NCI-H748 treated with DMSO at 0.1 percent for 48 hours (cell line): ENCODE measurements around the gene TPI1.
"Not testable (repeated sequence)": the region's sequence is repeated elsewhere in the genome, so short reads cannot be mapped to it uniquely, and the experiment has no call there.

Experiments used
- DNase-seq: peaks from one replicate; lab custom pipeline; 2025; lab: John Stamatoyannopoulos, UW

TPI1 gene

DNA sequence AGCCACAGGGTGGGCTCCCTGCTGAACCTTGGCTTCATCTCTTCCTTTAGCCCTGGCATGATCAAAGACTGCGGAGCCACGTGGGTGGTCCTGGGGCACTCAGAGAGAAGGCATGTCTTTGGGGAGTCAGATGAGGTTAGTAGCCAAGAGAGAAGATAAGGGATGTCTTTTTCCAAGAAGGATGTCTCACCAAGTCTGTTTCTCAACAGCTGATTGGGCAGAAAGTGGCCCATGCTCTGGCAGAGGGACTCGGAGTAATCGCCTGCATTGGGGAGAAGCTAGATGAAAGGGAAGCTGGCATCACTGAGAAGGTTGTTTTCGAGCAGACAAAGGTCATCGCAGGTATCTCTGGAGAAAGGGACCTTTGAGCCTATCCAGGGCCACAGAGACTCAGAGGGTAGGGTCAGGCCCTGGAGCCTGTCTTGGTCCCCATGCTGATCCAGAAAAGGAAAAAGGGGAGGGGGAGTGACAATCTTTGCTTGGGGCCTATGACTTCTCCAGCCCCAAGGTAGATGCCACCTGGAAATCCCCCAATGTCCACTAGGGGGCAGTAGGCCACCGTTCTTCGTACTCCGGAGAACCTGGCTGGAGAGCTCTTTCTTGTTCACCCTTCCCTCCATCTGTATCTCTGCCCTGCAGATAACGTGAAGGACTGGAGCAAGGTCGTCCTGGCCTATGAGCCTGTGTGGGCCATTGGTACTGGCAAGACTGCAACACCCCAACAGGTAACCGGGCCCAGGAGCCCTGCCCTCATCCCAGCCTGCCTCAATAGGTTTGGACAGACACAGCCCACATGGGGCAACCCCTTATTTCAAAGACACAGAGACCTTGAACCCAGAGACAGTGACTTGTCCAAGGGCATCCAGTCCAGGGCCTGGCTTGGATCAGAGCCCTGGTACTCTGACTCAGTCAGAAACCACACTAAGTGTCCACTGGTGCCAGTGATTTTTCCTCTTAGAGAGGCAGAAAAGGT lies 2.0 kb downstream of the TPI1 start:
- peak; percentile 32 for DNase-seq

DNA sequence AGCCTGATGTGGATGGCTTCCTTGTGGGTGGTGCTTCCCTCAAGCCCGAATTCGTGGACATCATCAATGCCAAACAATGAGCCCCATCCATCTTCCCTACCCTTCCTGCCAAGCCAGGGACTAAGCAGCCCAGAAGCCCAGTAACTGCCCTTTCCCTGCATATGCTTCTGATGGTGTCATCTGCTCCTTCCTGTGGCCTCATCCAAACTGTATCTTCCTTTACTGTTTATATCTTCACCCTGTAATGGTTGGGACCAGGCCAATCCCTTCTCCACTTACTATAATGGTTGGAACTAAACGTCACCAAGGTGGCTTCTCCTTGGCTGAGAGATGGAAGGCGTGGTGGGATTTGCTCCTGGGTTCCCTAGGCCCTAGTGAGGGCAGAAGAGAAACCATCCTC lies 3.0 kb downstream of the TPI1 start:
- DNase-seq = not testable (repeated sequence)

DNA sequence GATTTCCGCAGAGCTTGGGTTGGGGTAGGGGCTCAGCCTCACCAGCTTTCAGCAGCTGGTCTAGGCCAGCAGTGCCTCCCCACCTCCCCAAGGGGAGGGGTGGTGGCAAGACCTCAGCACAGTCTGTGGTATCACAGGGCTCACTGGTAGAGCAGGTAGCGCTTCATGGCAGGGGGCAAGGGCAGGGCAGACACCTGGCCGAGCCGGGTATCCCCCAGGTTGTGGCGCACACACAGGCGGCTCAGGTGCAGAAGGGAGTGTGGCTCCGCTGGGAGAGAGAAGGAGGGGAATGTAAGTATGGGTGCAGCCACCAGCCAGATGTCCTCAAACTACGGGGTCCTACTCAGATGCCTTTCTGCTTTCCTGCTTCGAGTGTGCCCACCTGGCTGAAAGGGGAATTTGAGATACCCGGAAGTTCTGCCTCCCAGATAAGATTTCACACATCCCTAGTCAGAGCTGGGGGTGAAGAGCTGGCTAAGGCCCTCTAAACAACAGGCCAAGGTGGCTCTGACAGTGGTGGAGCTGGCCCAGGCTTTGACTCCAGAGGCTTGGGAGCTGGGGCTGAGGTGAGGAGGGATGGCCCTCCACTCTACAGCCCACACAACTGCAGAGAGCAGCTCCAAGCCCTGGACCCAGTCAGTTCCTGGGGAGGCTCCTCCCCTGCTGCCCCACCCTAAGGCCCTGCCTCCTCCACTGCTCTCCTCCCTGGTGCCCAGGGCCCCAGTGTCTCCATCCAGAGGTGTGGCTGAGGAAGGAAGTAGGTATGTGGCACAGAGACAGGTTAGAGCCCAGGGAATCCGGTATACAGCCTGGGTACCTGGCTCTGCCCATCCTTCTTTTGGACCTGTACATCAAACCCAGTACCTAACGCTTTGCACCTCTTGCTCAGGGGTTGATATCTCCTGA lies 4.0 kb downstream of the TPI1 start:
- DNase-seq = no peak

DNA sequence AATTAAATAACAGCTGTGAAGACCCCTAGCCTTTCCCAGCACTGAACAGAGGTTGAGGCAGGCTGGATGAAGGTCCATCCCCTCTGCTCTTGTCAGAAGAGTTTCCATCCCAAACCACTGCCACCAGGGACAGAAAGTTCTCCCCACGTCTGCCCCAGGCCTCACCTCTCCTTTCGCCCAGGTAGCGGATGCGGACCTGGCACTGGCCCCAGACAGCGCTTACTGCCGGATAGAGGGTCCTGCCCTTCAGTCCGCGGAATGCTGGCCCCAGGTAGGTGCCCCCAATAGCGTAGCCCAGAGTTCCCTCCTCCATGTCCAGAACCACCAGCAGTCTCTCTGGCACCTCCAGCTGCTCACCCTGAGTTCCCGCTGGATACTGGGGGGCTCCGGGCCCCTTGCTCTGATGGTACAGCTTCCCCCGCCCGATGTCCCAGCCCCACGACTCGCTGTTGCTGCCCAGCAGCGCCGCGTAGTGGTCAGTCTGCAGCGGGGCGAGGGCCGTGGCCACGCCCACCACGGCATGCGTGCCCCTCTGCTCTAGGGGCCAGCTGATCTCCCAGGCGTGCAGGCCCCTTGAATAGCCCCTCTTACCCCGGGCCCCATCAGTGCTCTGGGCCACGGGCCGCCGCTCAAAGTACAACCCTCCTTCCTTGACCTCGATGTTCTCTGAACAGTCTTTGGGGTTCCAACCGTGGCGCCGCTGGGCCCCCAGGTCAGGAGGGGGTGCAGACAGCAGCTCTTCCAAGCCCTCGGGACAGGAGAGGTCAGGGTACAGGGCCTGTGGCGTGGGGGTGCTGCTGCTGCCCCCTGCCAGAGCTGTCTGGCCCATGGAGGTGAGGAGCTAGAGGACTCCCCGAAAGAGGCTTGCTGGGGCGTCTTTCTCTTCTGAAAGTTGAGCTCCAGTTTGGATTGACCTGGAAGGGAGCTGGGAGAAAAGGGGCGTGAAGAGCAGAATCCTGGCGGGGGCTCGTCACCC lies 5.0 kb downstream of the TPI1 start:
- peak; percentile 21 for DNase-seq

DNA sequence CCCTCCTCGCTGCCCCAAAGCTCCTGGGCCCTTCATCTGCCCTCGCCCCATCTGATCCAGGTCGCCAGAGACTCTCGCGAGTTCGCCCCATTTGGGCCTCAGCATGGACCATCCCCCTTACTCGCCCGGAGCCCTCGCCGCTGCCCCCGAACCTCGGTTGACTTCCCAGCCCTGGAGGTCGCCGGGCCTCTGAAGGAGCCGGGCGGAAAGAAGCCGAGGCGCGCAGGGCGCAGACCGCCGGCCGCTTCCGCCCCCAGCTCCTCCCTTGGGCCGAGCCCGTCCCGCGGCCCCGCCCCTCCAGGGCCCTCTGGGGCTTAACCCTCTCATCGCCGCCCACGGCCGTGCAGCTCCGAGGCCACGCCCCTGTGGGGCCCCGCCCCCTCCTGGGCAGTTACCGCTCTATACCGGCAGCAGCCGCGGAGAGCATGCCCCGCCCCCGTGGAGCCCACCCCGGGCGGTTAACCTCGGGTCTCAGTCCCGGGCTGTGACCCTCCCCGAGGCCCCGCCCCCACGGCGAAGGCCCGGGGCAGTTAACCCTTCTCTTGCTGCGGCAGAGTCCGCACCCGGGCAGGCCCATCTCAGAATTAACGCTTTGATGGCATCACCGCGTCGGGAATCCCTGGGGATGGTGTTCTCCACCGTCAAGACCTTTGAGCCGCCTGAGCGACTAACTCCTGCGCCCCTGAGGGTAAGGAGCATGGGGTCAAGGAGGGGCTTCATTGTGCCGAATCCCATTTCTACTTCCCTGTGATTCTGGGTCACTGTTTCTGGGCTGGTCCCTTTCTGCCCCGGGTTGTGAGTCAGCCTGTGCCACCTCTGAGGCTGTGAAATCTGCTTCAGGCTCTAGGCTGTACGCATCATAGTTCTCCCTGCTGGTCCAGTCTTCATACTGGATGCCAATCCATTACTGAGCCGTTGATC lies 6.0 kb downstream of the TPI1 start, which contains the start of gene SPSB2:
Gene SPSB2 (minus strand): TSS at position 210 of the 921 bp plus-strand sequence. CDS start 402 bp downstream, outside the sequence.
- peak; percentile 71 for DNase-seq

DNA sequence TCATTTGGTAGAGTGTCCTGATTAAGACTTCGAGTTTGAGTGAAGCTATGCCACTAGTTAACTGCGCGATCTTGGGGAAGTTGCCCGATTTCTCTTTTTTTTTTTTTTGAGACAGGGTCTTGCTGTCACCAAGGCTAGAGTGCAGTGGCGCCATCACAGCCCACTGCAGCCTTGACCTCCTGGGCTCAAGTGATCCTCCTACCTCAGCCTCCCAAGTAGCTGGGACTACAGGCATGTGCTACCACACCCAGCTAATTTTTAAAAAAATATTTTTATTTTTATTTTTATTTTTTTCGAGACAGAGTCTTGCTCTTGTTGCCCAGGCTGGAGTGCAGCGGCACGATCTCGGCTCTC lies 6.7 kb downstream of the TPI1 start:
- DNase-seq = not testable (repeated sequence)

DNA sequence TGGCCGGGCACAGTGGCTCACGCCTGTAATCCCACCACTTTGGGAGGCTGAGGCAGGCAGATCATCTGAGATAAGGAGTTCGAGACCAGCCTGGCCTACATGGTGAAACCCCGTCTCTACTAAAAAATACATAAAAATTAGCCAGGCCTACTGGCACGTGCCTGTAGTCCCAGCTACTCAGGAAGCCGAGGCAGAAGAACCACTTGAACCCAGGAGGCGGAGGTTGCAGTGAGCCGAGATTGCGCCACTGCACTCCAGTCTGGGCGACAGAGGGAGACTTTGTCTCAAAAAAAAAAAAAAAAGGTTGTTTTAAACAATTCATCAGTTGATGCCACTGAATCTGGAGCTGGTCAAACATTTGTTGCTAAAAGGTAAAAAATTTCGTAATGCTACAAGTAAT lies 12.5 kb downstream of the TPI1 start:
- not testable (repeated sequence) for DNase-seq

DNA sequence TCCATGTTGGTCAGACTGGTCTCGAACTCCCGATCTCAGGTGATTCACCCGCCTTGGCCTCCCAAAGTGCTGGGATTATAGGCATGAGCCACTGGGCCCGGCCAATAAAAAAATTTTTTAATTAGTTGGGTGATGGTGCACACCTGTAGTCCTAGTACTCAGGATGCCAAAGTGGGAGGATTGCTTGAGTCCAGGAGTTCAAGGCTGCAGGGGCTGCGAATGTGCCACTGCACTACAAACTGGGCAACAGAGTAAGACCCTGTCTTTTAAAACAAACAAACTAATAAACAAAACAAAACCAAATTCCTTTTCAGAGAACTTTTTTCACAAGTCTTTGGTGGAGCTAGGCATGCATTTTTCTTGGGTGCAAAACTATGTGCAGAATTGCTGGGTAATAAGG lies 15.9 kb downstream of the TPI1 start:
- DNase-seq = no peak

DNA sequence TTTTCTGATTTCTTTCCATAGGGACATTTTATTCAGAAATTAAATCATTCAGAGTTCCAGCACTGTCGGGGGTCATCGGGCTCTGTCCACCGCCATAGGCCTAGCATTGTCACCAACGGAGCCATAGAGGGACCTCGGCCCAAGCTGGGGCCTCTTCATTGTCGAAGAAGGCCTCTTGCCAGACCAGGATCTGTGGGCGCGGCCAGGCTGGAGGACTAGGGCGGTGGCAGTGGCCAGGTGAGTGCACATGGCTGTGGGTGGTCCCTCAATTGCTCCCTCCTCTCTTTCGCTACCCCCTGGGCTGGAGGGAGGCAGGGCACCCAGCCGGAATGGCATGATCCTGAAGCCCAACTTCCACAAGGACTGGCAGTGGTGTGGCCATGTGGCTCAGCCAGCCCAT lies 16.4 kb downstream of the TPI1 start:
- no peak for DNase-seq

DNA sequence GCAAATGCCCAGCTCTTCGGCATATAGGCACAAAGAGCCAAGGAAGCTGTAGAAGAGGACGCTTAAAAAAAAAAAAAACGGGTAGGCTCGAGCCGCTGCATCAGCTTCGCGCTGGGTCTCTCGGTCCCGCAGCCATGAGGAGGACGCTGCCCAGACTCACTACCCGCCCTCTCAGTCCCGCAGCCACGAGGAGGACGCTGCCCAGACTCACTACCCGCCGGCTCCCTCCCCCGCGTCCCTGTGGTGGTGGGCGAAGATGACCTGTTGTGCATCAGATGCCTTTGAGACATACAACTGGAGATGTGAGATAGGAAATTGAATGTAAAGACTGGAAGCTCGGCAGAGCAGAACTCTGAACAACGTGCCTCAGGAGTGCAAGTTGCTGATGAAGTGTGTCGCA lies 17.2 kb downstream of the TPI1 start:
- no peak for DNase-seq

DNA sequence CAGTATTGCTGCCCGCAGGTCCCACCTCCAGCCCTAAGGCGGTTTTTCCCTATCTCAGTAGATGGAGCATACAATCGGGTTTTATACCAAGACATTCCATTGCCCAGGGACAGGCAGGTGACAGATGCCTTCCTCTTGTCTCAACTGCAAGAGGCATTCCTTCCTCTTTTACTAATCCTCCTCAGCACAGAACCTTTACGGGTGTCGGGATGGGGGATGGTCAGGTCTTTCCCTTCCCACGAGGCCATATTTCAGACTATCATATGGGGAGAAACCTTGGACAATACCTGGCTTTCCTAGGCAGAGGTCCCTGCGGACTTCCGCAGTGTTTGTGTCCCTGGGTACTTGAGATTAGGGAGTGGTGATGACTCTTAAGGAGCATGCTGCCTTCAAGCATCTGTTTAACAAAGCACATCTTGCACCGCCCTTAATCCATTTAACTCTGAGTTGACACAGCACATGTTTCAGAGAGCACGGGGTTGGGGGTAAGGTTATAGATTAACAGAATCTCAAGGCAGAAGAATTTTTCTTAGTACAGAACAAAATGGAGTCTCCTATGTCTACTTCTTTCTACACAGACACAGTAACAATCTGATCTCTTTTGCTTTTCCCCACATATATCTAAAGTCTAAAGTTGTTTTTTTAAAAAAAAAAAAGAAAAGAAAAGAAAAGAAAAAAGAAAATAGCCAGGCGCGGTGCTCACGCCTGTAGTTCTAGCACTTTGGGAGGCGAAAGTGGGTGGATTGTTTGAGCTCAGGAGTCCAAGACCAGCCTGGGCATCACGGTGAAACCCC lies 19.1 kb downstream of the TPI1 start:
- DNase-seq = not testable (repeated sequence)

DNA sequence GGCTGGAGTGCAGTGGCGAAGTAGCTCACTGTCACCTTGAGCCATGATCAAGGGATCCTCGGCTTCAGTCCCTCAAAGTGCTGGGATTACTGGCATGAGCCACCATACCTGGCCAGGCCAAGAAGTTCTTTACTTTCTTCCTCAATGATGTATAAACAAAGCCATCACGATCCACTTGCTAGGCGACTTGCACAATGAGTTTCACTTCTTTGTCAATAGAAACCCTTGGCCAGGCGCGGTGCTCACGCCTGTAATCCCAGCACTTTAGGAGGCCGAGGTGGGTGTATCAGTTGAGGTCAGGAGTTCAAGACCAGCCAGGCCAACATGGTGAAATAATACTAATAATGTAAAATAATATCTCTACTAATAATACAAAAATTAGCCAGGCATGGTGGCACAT lies 20.1 kb downstream of the TPI1 start:
- DNase-seq = no peak

DNA sequence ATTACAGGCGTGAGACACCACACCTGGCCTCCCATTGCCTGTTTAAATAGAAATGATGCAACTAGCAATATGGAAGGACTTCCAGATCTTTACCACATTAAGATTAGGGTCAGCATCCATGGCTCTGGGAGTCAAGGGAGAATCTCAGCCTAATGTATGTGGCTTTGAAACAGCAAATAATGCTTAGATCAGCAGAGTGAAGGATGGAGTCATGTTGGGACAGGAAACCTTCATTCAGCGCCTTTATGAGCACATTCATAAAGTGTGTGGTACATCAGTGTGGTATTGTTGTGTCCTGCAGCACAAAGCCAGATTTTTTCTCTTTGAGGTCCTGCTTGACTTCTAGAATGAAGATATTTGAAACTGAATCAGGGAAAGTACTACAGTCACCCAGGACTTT lies 21.0 kb downstream of the TPI1 start:
- DNase-seq = no peak

DNA sequence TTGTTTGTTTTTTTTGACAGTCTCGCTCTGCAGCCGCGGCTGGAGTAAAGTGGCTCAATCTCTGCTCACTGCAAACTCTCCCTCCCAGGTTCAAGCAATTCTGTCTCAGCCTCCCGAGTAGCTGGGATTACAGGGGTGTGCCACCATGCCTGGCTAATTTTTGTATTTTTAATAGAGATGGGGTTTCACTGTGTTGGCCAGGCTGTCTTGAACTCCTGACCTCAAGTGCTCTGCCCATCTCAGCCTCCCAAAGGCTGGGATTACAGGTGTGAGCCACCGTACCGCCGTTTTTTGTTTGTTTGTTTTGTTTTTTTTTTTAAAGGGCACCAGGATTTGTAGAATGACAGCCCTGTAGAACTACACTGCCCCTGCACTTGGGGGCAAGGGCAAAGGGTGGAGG lies 21.5 kb downstream of the TPI1 start:
- not testable (repeated sequence) for DNase-seq

DNA sequence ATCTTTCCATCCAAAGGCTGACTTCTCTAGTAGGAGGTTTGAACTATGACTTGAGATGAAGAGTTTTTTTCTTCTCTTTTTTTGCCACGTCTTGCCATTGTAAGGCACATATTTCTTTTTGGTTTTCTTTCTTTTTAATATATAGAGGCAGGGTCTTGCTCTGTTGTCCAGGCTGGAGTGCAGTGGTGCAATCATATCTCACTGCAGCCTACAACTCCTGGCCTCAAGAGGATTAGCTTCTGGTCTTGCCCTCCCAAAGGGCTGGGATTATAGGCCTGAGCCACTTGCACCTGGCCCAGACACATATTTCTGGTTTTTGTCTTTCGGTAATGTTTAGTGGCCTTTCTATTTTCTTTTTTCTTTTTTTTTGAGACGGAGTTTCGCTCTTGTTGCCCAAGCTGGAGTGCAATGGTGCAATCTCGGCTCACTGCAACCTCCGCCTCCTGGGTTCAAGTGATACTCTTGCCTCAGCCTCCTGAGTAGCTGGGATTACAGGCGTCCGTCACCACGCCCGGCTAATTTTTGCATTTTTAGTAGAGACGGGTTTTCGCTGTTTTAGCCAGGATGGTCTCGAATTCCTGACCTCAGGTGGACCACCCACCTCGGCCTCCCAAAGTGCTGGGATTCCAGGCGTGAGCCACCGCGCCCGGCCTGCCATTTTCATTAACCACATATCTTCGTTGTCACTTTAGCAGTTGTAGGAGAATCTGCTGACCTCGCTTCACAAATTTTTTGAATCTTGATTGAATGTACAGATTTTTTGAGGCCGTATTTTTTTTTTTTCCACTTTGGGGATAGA lies 22.6 kb downstream of the TPI1 start:
- not testable (repeated sequence) for DNase-seq

DNA sequence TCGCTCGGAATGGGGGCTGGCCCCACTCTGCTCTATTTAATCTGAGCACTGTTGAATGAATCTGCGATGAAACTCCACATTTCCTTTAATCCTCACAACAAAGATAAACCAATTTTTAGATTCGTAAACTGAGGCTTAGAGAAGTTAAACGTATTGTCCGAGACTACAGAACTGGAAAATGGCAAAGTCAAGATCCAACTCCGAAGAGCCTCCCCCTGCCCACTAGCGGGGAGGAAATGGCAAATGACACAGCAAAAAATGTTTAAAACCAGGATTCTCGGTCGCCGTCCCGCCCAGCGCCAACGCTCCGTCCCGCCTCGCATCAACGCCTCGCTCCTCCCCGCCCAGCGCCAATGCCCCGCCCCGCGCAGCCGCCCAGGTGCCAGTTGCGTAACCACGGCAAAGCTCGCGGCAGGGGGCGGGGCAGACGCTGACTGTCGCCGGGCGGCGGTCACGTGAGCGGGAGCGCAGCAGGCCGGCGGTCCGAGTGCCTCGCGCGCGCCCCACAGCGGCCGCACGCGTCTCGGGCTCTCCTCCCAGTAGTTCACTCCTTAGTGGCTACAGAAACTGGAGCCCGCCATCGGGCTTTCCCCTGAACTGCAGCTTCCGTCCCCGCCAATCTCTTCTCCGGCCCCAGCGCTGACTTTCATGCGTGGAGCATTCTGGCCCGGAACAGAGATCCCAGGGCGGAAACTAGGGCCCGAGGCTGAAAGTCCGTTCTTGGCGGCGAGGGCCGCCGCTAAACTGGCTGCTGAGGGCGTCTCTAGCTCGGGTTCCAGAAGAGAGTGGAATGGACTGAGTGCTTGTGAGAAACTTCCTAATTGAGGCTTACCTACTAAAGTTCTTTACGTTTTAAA lies 23.7 kb downstream of the TPI1 start:
- peak; percentile 70 for DNase-seq

DNA sequence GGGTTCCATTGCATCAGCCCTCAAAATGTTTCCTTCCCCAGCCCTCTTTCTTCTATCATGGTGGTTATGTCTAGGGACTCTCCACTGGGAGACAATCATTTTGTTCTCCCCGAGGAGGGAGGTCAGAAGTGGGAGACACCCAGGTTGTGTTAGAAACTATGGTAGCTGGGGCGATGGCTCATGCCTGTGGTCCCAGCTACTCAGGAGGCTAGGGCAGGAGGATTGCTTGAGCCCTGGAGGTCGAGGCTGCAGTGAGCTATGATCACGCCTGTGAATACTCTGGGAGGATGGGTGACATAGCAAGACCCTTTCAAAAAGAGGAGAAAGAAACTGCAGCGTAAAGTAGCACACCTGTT lies 24.3 kb downstream of the TPI1 start:
- no peak for DNase-seq

DNA sequence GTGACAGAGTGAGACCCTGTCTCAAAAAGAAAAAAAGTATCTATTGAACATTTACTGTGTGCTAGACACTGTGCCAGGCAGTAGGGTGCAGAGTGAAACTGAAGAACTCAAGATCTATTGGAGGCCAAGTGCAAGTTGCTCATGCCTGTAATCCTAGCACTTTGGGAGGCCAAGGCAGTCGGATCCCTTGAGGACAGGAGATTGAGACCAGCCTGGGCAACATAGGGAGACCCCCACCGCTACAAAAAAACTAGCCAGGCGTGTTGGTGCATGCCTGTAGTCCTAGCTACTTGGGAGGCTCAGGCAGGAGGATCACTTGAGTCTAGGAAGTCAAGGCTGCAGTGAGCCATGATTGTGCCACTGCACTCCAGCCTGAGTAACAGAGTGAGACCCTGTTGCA lies 25.4 kb downstream of the TPI1 start:
- DNase-seq = not testable (repeated sequence)
